ENCODE data around the gene CELSR2. TPM values are rescaled to one million over a fixed set of nuclear protein-coding genes. Genes with fewer than 3 reads are reported as not detected.

Gene CELSR2
- total and polyA plus RNA-seq, 7 donors, result 0.69 to 12.5 (median 6.9) TPM

- Histone ChIP-seq H3K4me1 (no peaks in the 10 kb centered on the region), H3K27me3 (ENCODE audit: insufficient read depth in 3 of 3, low read length in 2 of 3) (no peaks in the 10 kb centered on the region), H3K27ac (no peak overlapping the region), H3K4me3 (no peak overlapping the region), H3K9me3 (no peaks in the 10 kb centered on the region), H3K36me3 (ENCODE audit: insufficient read depth in 1 of 2, low read depth in 1 of 2) (peaks cover 0 to 23% of the 10 kb centered on the region in 2 donors)
- 81 to 88% (median 82%) methylated on average over 6 of the region's 6 CpGs for WGBS, 3 donors
- intact Hi-C loops (cut with DNase I), result loop anchor here (5.0 kb wide), 1 partner anchor 136 kb away; the partner anchor contains the start of gene SORT1 (in 2 of the 2)
- ATAC-seq (no peak), DNase-seq (peak in 1 of 2 donors; percentile 42)
- TF ChIP-seq CTCF (IDR thresholded peaks at IDR 0.05), result no peak
Measured at GRCh38 chr1:109261578-109261977, 12.2 kb downstream of the CELSR2 start.

- Histone ChIP-seq H3K9me3 (no peaks in the 10 kb centered on the region), H3K4me3 (no peak overlapping the region), H3K27ac (no peak overlapping the region), H3K27me3 (ENCODE audit: insufficient read depth in 3 of 3, low read length in 2 of 3) (no peaks in the 10 kb centered on the region), H3K4me1 (no peaks in the 10 kb centered on the region), H3K36me3 (ENCODE audit: insufficient read depth in 1 of 2, low read depth in 1 of 2) (peaks cover 0 to 23% of the 10 kb centered on the region in 2 donors)
- no peak for TF ChIP-seq CTCF (IDR thresholded peaks at IDR 0.05)
- intact Hi-C loops (cut with DNase I), result loop anchor here (5.0 kb wide), 1 partner anchor 135 kb away; the partner anchor contains the start of gene SORT1 (in 2 of the 2)
- DNase-seq (peak in 1 of 2 donors; percentile 50), ATAC-seq (no peak)
- WGBS, 3 donors, result 81% methylated on average over 21 to 22 of the region's 22 CpGs
Measured at GRCh38 chr1:109262231-109263055, 13.1 kb downstream of the CELSR2 start.

GRCh38 chr1:109263234-109263596 lies 13.9 kb downstream of the CELSR2 start:
- Histone ChIP-seq H3K4me3 (no peak overlapping the region), H3K4me1 (no peaks in the 10 kb centered on the region), H3K9me3 (no peaks in the 10 kb centered on the region), H3K27ac (no peak overlapping the region), H3K36me3 (ENCODE audit: insufficient read depth in 1 of 2, low read depth in 1 of 2) (peaks cover 0 to 23% of the 10 kb centered on the region in 2 donors), H3K27me3 (ENCODE audit: insufficient read depth in 3 of 3, low read length in 2 of 3) (no peaks in the 10 kb centered on the region)
- ATAC-seq, result peak in 1 of 4 donors; percentile 13
- intact Hi-C loops (cut with DNase I), result loop anchor here (5.0 kb wide), 1 partner anchor 134 kb away; the partner anchor contains the start of gene SORT1 (in 2 of the 2)
- no peak for DNase-seq
- TF ChIP-seq CTCF (IDR thresholded peaks at IDR 0.05), result no peak
- WGBS, 3 donors, result 79 to 88% (median 81%) methylated on average over 9 to 12 of the region's 12 CpGs

GRCh38 chr1:109263597-109264378 lies 14.4 kb downstream of the CELSR2 start:
- no peak overlapping the region for H3K27ac ChIP-seq
- intact Hi-C loops (cut with DNase I), result loop anchor here (5.0 kb wide), 1 partner anchor 134 kb away; the partner anchor contains the start of gene SORT1 (in 2 of the 2)
- TF ChIP-seq CTCF (IDR thresholded peaks at IDR 0.05), result peak; percentile 91
- WGBS, 3 donors, result 59 to 64% (median 60%) methylated on average over 29 of the region's 29 CpGs
- H3K9me3 ChIP-seq, result no peaks in the 10 kb centered on the region
- peak; percentile 85 to 94 (median 91) for ATAC-seq
- no peak overlapping the region for H3K4me3 ChIP-seq
- no peaks in the 10 kb centered on the region for H3K4me1 ChIP-seq
- H3K36me3 ChIP-seq (ENCODE audit: insufficient read depth in 1 of 2, low read depth in 1 of 2), result peaks cover 0 to 21% of the 10 kb centered on the region in 2 donors
- no peaks in the 10 kb centered on the region for H3K27me3 ChIP-seq (ENCODE audit: insufficient read depth in 3 of 3, low read length in 2 of 3)
- peak; percentile 84 to 90 for DNase-seq
